ENCODE results near the gene MTAP. TPM values are rescaled to one million over a fixed set of nuclear protein-coding genes. Genes with fewer than 3 reads are reported as not detected.

The MTAP gene
- total and polyA plus RNA-seq, 2 experiments from 2014 or later: 21.5 to 23.0 TPM

DNA sequence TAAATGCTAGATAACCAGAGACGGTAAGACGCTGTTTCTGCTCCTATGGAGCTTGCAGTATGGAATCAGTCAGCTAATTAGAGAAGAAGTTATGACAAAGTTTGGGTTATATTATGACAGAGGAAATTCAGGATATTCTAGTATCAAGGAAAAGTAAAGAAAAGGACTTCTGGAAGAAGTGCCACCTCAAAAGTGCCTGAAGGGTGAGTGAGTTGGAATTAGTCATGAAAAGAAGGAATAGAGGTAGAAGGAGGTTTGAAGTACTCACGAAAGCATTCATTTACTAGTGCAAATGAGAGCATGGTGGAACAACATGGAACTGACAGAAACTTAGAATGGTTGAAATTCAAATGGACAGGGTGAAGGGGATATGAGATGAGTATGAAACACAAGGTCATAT lies 40.4 kb upstream of the MTAP start:
- no peaks in the 10 kb centered on the region for H3K4me1 ChIP-seq (ENCODE audit: low read depth)
- peaks cover 96% of the 10 kb centered on the region for H3K27me3 ChIP-seq
- no peak overlapping the region for H3K4me3 ChIP-seq
- H3K9me3 ChIP-seq (ENCODE audit: low read depth): no peaks in the 10 kb centered on the region
- no peak for DNase-seq (ENCODE audit: low read depth in 1 of 2, low spot score in 1 of 2)
- H3K36me3 ChIP-seq: no peaks in the 10 kb centered on the region
- no peak overlapping the region for H3K27ac ChIP-seq
- TF ChIP-seq, protein P1, sequence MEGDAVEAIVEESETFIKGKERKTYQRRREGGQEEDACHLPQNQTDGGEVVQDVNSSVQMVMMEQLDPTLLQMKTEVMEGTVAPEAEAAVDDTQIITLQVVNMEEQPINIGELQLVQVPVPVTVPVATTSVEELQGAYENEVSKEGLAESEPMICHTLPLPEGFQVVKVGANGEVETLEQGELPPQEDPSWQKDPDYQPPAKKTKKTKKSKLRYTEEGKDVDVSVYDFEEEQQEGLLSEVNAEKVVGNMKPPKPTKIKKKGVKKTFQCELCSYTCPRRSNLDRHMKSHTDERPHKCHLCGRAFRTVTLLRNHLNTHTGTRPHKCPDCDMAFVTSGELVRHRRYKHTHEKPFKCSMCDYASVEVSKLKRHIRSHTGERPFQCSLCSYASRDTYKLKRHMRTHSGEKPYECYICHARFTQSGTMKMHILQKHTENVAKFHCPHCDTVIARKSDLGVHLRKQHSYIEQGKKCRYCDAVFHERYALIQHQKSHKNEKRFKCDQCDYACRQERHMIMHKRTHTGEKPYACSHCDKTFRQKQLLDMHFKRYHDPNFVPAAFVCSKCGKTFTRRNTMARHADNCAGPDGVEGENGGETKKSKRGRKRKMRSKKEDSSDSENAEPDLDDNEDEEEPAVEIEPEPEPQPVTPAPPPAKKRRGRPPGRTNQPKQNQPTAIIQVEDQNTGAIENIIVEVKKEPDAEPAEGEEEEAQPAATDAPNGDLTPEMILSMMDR (IDR thresholded peaks at IDR 0.05; ENCODE audit: low read depth, low read length): no peak

DNA sequence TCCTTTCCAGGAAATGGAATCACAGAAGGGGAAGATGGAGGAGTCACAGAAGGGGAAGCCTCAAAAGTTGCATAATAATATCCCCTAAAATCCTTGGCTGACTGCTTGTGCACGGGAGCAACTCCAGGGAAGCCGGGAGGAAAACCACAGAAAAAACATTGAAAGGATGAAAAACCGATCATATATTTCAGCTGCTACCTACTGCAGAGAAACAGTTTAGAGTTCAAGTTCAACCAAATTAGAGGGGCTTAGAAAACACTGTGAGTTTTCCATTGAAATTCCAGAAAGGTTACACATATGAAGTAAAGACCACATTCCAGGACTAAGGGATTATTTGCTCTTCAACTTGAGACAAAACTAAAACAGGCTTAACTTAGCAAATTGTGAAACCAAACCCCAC lies 37.6 kb upstream of the MTAP start:
- Histone ChIP-seq H3K27me3 (peaks cover 73% of the 10 kb centered on the region), H3K4me1 (ENCODE audit: low read depth) (no peaks in the 10 kb centered on the region), H3K27ac (no peak overlapping the region), H3K9me3 (ENCODE audit: low read depth) (no peaks in the 10 kb centered on the region), H3K36me3 (no peaks in the 10 kb centered on the region), H3K4me3 (no peak overlapping the region)
- TF ChIP-seq, protein P1 (IDR thresholded peaks at IDR 0.05; ENCODE audit: low read depth, low read length): no peak
- DNase-seq (ENCODE audit: low read depth in 1 of 2, low spot score in 1 of 2): peak in 1 of 2 donors; percentile 60

DNA sequence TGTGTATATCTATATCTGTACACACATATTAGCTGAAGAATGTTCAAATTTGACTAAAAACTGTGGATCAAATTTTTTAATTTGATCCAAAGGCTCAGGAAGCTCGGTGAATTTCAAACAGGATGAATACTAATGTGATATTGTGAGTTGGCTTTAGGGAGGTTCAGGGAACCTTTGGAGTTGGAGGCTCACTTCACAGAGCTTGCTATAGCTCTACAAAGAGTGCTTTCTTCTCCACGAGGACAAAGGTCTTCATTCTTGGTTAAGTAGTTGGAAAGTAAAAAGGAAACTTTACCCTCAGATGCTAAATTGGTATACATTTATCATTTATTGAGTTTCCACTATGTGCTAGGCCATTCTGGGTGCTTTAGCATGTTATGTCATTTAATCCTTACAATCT lies 36.3 kb upstream of the MTAP start:
- Histone ChIP-seq H3K27ac (no peak overlapping the region), H3K36me3 (no peaks in the 10 kb centered on the region), H3K4me3 (no peak overlapping the region), H3K27me3 (peaks cover 62% of the 10 kb centered on the region), H3K4me1 (ENCODE audit: low read depth) (no peaks in the 10 kb centered on the region), H3K9me3 (ENCODE audit: low read depth) (no peaks in the 10 kb centered on the region)
- TF ChIP-seq, protein P1 (IDR thresholded peaks at IDR 0.05; ENCODE audit: low read depth, low read length): no peak
- DNase-seq (ENCODE audit: low read depth in 1 of 2, low spot score in 1 of 2): no peak

DNA sequence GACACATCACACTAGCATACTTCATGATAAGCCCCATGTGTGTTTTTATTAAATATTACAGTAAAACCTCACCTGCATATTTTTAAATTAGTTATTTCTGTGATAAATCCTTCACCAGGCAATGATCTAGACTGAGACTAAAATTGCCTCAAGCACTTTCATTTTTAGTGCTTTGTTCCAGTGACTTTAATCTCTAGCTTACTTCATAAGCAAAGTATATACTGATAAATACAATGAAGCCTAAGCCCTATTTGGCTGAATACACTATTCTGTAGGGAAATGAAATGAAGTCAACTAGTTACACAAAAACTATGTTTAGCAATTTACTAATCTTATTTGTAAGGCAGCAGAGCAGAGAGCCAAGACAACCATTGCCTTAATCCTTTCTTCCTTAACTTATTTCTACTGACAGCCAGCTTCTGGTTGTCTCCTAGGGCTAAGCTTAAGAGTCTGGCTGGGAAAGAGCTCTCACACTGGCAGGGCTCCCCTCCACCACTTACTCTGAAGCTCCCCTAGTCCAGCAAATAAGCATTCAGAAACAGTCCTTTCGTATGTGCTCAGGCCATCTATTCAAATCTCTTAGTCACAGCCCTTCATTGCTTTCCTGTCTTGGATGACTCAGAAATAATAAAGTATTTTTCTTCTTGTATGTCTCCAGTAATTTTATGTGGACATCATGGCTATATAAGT lies 31.4 kb upstream of the MTAP start:
- Histone ChIP-seq H3K4me3 (no peak overlapping the region), H3K9me3 (ENCODE audit: low read depth) (no peaks in the 10 kb centered on the region), H3K27me3 (peaks cover 31% of the 10 kb centered on the region), H3K36me3 (no peaks in the 10 kb centered on the region), H3K4me1 (ENCODE audit: low read depth) (no peaks in the 10 kb centered on the region), H3K27ac (no peak overlapping the region)
- TF ChIP-seq, protein P1 (IDR thresholded peaks at IDR 0.05; ENCODE audit: low read depth, low read length): no peak
- peak in 1 of 2 donors; percentile 85 for DNase-seq (ENCODE audit: low read depth in 1 of 2, low spot score in 1 of 2)

DNA sequence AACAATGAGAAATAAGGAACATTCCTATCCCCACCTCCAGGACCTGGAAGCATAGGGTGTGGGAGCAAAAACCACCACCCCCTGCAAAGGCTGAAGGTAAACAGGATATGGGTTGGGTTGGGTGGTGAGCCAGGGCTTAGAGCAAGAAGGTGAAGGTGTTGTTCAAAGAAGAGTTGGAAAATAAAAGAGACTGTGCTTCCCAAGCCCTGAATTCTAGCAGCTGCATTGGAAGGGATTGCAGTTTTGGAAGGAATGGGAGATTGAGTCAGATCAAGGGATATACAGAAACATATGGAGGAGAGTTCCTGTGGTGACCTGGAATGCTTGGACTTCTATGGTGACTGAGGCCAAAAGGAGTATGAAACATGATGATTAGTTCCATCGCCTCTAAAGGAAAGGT lies 24.7 kb upstream of the MTAP start:
- no peaks in the 10 kb centered on the region for H3K9me3 ChIP-seq (ENCODE audit: low read depth)
- H3K27me3 ChIP-seq: peaks cover 17% of the 10 kb centered on the region
- H3K36me3 ChIP-seq: no peaks in the 10 kb centered on the region
- no peak overlapping the region for H3K4me3 ChIP-seq
- H3K4me1 ChIP-seq (ENCODE audit: low read depth): no peaks in the 10 kb centered on the region
- peak in 1 of 2 donors; percentile 85 for DNase-seq (ENCODE audit: low read depth in 1 of 2, low spot score in 1 of 2)
- TF ChIP-seq, protein P1 (IDR thresholded peaks at IDR 0.05; ENCODE audit: low read depth, low read length): no peak
- no peak overlapping the region for H3K27ac ChIP-seq
